ENCODE measurements around the gene AVPI1. TPM values are rescaled to one million over a fixed set of nuclear protein-coding genes. Genes with fewer than 3 reads are reported as not detected.
A peak's percentile ranks its signal among the peaks of the same experiment; 100 is the strongest.

The AVPI1 gene
- total and polyA plus RNA-seq, 2 of the 13 experiments (the other 11 are each of a cell fraction or from before 2014, with no cell fraction given), result 39.8 to 61.2 TPM

- TF ChIP-seq, protein P1, sequence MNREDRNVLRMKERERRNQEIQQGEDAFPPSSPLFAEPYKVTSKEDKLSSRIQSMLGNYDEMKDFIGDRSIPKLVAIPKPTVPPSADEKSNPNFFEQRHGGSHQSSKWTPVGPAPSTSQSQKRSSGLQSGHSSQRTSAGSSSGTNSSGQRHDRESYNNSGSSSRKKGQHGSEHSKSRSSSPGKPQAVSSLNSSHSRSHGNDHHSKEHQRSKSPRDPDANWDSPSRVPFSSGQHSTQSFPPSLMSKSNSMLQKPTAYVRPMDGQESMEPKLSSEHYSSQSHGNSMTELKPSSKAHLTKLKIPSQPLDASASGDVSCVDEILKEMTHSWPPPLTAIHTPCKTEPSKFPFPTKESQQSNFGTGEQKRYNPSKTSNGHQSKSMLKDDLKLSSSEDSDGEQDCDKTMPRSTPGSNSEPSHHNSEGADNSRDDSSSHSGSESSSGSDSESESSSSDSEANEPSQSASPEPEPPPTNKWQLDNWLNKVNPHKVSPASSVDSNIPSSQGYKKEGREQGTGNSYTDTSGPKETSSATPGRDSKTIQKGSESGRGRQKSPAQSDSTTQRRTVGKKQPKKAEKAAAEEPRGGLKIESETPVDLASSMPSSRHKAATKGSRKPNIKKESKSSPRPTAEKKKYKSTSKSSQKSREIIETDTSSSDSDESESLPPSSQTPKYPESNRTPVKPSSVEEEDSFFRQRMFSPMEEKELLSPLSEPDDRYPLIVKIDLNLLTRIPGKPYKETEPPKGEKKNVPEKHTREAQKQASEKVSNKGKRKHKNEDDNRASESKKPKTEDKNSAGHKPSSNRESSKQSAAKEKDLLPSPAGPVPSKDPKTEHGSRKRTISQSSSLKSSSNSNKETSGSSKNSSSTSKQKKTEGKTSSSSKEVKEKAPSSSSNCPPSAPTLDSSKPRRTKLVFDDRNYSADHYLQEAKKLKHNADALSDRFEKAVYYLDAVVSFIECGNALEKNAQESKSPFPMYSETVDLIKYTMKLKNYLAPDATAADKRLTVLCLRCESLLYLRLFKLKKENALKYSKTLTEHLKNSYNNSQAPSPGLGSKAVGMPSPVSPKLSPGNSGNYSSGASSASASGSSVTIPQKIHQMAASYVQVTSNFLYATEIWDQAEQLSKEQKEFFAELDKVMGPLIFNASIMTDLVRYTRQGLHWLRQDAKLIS (CRISPR knock-in tag; IDR thresholded peaks at IDR 0.05), result no peak
- TF ChIP-seq ZNF619 (CRISPR knock-in tag; IDR thresholded peaks at IDR 0.05), result no peak
- TF ChIP-seq ZFY (CRISPR knock-in tag; IDR thresholded peaks at IDR 0.05), result peak; percentile 43; the same call in 1 of the 2 replicates
- TF ChIP-seq RBM39 (IDR thresholded peaks at IDR 0.05; ENCODE audit: low read depth, low read length, poor library complexity, severe bottlenecking), result no peak
- no peak for TF ChIP-seq EZH2 (conservative IDR thresholded peaks at IDR 0.05; ENCODE audit: low read depth, low read length)
- TF ChIP-seq SAP130 (CRISPR knock-in tag; IDR thresholded peaks at IDR 0.05; ENCODE audit: low read depth), result peak; percentile 55
- TF ChIP-seq CBX5 (CRISPR knock-in tag; IDR thresholded peaks at IDR 0.05; ENCODE audit: borderline replicate concordance), result no peak
- TF ChIP-seq GATA4 (IDR thresholded peaks at IDR 0.05; ENCODE audit: borderline replicate concordance, low read depth), result no peak
- peak; percentile 22; the same call in 1 of the 2 replicates for TF ChIP-seq HOXA3 (CRISPR knock-in tag; IDR thresholded peaks at IDR 0.05)
- TF ChIP-seq, protein P2, sequence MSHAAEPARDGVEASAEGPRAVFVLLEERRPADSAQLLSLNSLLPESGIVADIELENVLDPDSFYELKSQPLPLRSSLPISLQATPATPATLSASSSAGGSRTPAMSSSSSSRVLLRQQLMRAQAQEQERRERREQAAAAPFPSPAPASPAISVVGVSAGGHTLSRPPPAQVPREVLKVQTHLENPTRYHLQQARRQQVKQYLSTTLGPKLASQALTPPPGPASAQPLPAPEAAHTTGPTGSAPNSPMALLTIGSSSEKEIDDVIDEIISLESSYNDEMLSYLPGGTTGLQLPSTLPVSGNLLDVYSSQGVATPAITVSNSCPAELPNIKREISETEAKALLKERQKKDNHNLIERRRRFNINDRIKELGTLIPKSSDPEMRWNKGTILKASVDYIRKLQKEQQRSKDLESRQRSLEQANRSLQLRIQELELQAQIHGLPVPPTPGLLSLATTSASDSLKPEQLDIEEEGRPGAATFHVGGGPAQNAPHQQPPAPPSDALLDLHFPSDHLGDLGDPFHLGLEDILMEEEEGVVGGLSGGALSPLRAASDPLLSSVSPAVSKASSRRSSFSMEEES (CRISPR knock-in tag; IDR thresholded peaks at IDR 0.05), result no peak
- no peak for TF ChIP-seq ARNT (IDR thresholded peaks at IDR 0.05)
- TF ChIP-seq HNF4A (CRISPR knock-in tag; IDR thresholded peaks at IDR 0.05), result peak; percentile 80
- TF ChIP-seq, protein P3, sequence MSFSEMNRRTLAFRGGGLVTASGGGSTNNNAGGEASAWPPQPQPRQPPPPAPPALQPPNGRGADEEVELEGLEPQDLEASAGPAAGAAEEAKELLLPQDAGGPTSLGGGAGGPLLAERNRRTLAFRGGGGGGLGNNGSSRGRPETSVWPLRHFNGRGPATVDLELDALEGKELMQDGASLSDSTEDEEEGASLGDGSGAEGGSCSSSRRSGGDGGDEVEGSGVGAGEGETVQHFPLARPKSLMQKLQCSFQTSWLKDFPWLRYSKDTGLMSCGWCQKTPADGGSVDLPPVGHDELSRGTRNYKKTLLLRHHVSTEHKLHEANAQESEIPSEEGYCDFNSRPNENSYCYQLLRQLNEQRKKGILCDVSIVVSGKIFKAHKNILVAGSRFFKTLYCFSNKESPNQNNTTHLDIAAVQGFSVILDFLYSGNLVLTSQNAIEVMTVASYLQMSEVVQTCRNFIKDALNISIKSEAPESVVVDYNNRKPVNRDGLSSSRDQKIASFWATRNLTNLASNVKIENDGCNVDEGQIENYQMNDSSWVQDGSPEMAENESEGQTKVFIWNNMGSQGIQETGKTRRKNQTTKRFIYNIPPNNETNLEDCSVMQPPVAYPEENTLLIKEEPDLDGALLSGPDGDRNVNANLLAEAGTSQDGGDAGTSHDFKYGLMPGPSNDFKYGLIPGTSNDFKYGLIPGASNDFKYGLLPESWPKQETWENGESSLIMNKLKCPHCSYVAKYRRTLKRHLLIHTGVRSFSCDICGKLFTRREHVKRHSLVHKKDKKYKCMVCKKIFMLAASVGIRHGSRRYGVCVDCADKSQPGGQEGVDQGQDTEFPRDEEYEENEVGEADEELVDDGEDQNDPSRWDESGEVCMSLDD (CRISPR knock-in tag; IDR thresholded peaks at IDR 0.05; ENCODE audit: borderline replicate concordance), result no peak
- TF ChIP-seq RAD21 (CRISPR knock-in tag; IDR thresholded peaks at IDR 0.05), result no peak
- TF ChIP-seq ELF4 (CRISPR knock-in tag; IDR thresholded peaks at IDR 0.05; ENCODE audit: borderline replicate concordance), result no peak
- peak; percentile 37 for TF ChIP-seq RBM22 (optimal IDR thresholded peaks at IDR 0.05; ENCODE audit: low read length)
- TF ChIP-seq NONO (IDR thresholded peaks at IDR 0.05), result no peak
- no peak for TF ChIP-seq NONO (CRISPR knock-in tag; conservative IDR thresholded peaks at IDR 0.05)
- peak; percentile 11; the same call in 1 of the 2 replicates for TF ChIP-seq BCL6 (CRISPR knock-in tag; IDR thresholded peaks at IDR 0.05)
- TF ChIP-seq, protein P4, sequence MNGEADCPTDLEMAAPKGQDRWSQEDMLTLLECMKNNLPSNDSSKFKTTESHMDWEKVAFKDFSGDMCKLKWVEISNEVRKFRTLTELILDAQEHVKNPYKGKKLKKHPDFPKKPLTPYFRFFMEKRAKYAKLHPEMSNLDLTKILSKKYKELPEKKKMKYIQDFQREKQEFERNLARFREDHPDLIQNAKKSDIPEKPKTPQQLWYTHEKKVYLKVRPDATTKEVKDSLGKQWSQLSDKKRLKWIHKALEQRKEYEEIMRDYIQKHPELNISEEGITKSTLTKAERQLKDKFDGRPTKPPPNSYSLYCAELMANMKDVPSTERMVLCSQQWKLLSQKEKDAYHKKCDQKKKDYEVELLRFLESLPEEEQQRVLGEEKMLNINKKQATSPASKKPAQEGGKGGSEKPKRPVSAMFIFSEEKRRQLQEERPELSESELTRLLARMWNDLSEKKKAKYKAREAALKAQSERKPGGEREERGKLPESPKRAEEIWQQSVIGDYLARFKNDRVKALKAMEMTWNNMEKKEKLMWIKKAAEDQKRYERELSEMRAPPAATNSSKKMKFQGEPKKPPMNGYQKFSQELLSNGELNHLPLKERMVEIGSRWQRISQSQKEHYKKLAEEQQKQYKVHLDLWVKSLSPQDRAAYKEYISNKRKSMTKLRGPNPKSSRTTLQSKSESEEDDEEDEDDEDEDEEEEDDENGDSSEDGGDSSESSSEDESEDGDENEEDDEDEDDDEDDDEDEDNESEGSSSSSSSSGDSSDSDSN (CRISPR knock-in tag; IDR thresholded peaks at IDR 0.05), result no peak
Measured at GRCh38 chr10:97682042-97682441, 5.0 kb downstream of the AVPI1 start (continued).

All from HepG2 (cell line).